Retinal pigment epithelial cell (primary cell): ENCODE measurements around the gene ATP2C2.

Source experiments
- DNase-seq: peaks from one replicate; pipeline ENCODE4 v3.0.0-alpha.2; 2010; ENCODE audit warnings: low read depth
- H3K4me3 ChIP-seq: 2 replicates; pipeline ENCODE4 v1.5.1; 2011; ENCODE audit warnings: mild to moderate bottlenecking, low read length, control low read depth, moderate library complexity
- TF ChIP-seq, protein P1 (sequence below): conservative IDR thresholded peaks from 2 replicates; pipeline ENCODE4 v1.5.1; 2011; ENCODE audit warnings: low read depth, low read length, control low read depth, inconsistent platforms

Gene ATP2C2

DNA sequence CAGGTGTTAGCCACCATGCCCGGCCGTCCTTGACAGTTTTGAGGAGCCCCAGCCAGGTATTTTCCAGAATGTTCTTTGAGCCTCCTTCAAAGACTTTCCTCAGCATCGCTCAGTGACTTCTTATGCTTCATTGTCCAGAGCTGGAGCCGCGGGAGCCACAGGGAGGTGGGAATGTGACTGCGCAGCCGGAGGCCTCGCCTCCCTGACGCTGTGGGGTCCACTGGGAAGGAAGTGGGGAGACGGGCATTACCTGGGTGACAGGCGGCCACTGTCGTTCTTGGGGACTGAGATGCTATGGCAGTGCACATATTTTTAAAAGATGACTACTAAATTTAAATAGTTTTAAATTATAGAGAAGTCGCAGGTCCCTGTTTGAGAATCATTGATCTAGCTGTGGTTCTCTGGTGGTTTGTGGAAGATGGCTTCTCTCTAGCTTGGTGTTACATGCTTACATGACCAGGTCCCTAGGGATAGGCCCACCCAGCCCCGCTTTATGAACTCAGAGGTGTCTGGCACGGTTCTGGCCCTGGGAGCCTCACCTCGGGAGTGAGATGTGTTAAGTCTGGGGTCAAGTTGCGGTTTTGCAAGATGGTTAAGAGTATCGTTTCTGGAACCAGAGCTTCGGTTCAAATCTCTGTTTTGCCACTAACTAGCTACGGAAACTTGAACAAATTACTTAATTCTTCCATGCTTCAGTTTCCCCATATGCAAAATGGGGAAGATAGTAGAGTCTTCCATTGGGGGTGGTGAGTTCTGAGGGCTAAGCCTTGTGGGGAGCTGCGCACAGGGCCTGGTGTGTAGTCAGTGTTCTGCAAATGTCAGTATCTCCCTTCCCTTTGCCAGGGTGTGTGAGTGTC lies 53.0 kb downstream of the ATP2C2 start:
- H3K4me3 ChIP-seq, result no peak overlapping the region
- TF ChIP-seq, protein P1, sequence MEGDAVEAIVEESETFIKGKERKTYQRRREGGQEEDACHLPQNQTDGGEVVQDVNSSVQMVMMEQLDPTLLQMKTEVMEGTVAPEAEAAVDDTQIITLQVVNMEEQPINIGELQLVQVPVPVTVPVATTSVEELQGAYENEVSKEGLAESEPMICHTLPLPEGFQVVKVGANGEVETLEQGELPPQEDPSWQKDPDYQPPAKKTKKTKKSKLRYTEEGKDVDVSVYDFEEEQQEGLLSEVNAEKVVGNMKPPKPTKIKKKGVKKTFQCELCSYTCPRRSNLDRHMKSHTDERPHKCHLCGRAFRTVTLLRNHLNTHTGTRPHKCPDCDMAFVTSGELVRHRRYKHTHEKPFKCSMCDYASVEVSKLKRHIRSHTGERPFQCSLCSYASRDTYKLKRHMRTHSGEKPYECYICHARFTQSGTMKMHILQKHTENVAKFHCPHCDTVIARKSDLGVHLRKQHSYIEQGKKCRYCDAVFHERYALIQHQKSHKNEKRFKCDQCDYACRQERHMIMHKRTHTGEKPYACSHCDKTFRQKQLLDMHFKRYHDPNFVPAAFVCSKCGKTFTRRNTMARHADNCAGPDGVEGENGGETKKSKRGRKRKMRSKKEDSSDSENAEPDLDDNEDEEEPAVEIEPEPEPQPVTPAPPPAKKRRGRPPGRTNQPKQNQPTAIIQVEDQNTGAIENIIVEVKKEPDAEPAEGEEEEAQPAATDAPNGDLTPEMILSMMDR, result no peak

DNA sequence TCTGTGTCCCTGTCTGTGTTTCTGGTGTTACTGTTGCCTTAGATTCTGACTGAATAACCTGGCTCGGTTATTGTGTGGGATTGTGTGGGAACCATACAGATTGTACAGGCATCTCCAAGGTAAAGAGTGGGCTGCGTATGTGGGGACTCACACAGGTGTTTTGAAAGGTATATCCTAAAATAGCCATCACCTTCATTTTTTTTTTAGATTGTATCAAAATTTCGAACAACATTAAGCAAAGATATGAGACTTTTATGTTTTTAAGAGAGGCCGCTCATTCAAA lies 53.5 kb downstream of the ATP2C2 start:
- H3K4me3 ChIP-seq, result no peak overlapping the region
- TF ChIP-seq, protein P1, result no peak
- no peak for DNase-seq

More for the DNA sequence above, 53.0 kb downstream of the ATP2C2 start:
- DNase-seq, result no peak

DNA sequence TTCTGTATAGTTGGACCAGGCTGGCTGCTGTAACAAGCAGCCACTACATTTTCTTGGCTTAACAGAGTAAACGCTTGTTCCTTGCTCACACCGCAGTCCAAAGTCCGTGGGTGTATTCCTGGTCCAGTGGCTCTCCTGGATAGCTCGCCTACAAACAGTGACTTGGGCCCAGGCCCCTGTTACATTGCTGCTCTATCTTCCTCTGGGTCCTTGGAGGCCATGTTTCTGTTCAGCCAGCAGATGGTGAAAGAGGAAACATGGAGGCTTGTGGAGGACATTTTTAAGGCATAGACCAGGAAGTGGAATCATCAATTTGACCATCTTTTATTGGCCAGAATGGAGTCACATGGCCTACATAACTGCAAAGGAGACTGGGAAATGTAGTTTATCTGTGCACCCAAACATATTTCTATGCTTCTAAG lies 55.1 kb downstream of the ATP2C2 start:
- TF ChIP-seq, protein P1, result no peak
- no peak for DNase-seq
- no peak overlapping the region for H3K4me3 ChIP-seq

DNA sequence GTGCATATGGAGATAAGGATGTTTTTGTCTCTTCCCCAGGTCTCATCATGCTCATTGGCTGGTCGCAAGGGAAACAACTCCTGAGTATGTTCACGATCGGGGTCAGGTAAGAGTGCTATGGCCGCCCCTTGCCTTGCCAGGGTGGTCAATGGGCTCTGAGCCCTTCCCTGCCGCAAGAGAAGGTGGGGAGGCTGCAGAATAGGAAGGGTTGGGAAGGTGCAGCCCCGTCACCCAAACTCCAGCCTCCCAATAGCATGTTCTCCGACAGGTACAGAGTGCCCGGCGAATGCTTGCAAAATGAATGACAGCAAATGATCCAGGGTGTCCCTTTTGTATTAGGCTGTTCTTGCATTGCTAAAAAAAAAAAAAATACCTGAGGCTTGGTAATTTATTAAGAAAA lies 57.4 kb downstream of the ATP2C2 start:
- H3K4me3 ChIP-seq, result no peak overlapping the region
- no peak for DNase-seq
- TF ChIP-seq, protein P1, result no peak

DNA sequence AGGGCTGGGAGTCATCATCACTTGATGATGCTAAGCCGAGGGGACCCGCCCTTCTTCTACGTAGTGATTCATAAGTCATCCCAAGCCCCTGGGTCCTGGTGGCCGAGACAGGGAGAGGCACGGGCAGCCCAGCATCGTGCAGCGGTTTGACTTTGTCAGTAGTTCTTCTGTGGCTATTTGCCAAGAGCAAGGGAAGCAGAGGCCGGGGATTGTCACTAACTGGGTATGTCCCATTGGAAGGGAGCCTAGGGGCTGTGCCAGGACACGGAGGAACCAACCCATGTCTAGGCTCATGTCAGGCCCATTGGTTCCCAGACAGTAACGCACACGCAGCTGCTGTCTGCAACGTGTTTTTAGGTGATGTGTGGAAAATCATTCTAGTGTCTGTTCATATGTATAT lies 58.5 kb downstream of the ATP2C2 start:
- TF ChIP-seq, protein P1, result no peak
- no peak for DNase-seq

DNA sequence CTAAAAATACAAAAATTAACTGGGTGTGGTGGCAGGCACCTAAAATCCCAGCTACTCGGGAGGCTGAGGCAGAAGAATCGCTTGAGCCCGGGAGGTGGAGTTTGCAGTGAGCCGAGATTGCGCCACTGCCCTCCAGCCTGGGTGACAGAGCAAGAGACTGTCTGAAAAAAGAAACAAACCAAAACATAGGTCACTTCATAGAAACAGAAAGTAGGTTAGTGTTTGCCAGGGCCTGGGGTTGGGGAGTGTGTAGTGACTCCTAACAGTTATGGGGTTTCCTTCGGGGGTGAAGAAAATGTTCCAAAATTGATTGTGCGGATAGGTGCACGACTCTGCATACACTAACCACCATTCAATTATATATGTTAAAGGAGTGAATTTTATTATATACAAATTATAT lies 59.2 kb downstream of the ATP2C2 start:
- no peak overlapping the region for H3K4me3 ChIP-seq
- DNase-seq, result no peak
- TF ChIP-seq, protein P1, result no peak

More for the DNA sequence above, 58.5 kb downstream of the ATP2C2 start:
- H3K4me3 ChIP-seq, result no peak overlapping the region

DNA sequence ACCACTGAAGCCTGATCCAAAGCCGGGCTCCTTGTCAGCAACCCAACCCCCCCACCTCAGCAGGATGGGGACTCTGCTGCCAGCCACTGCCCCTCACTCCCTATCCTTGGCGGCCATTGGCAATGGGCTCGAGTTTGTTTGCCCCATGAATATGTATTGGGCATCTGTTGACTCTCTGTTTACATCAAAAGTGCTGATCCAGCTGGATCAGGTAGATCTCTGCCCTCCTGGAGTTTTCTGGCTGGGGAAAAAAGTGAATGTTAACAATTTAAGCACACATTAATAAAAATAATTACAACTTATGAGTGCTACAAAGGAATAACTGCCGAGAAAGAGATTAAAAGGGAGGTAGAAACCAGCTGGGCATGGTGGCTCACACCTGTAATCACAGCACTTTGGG lies 62.5 kb downstream of the ATP2C2 start:
- no peak for DNase-seq
- TF ChIP-seq, protein P1, result no peak
- no peak overlapping the region for H3K4me3 ChIP-seq
